ENCODE data around the gene GSTA2.

GSTA2 gene

DNA sequence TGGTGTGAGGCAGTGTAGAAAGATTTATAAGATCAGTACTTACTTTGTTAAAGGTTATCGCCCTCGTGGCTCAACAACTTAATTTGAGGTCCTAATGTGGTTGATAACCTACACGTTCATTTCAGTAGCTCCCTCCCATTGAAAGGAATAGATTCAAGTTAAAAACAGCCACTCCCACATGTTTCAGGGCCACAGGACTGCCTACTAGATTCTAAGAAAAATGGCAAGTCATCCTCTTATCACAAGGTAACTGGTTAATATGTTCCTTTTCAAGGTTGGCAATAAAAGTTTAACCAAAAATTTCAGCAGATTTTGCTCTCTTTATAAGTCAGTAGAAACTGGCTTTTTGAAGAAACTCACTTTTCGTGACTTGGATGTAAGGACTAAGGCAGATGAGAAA is 17.1 kb downstream of the GSTA2 start:
- H2AFZ ChIP-seq (ENCODE audit: low read length): no peak overlapping the region

DNA sequence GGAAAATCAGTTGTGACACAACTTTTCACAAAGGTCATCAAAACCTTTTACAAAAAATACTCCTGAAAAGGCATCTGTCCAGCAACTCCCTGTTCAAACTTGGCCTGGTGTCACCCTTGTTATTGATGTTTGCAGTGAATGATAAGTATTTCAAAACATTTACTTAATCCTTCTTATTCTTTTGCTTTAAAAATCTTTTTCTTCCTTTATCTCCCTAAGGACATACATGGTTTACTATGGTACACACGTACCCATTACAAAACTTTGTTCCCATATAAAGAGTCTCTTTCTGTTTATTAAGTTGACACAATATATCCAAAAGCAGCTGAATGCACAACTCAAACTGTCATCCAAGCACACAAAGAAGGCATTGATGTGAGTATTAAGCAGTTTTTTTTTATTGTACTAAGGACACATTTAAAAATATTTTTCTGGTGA is 17.5 kb downstream of the GSTA2 start:
- H3K27me3 ChIP-seq (ENCODE audit: insufficient read depth, low read length): 0 out of 2 replicates have a peak, but pooled peaks cover 3% of the 10 kb centered on the region
- no peak for TF ChIP-seq EZH2 (IDR thresholded peaks at IDR 0.05; ENCODE audit: borderline replicate concordance, low read length)
- TF ChIP-seq, protein P1, sequence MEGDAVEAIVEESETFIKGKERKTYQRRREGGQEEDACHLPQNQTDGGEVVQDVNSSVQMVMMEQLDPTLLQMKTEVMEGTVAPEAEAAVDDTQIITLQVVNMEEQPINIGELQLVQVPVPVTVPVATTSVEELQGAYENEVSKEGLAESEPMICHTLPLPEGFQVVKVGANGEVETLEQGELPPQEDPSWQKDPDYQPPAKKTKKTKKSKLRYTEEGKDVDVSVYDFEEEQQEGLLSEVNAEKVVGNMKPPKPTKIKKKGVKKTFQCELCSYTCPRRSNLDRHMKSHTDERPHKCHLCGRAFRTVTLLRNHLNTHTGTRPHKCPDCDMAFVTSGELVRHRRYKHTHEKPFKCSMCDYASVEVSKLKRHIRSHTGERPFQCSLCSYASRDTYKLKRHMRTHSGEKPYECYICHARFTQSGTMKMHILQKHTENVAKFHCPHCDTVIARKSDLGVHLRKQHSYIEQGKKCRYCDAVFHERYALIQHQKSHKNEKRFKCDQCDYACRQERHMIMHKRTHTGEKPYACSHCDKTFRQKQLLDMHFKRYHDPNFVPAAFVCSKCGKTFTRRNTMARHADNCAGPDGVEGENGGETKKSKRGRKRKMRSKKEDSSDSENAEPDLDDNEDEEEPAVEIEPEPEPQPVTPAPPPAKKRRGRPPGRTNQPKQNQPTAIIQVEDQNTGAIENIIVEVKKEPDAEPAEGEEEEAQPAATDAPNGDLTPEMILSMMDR (IDR thresholded peaks at IDR 0.05; ENCODE audit: low read length): no peak
- H3K9me3 ChIP-seq (ENCODE audit: low read length): no peaks in the 10 kb centered on the region
- no peak overlapping the region for H3K27ac ChIP-seq (ENCODE audit: low read depth, low read length, poor library complexity, severe bottlenecking)
- H3F3A ChIP-seq (ENCODE audit: insufficient read depth, low read length): no peaks in the 10 kb centered on the region
- no peaks in the 10 kb centered on the region for H3K9me2 ChIP-seq (ENCODE audit: low read depth, low read length)
- H3K4me2 ChIP-seq (ENCODE audit: low read length): no peak overlapping the region
- no peak overlapping the region for H3K4me3 ChIP-seq (ENCODE audit: low read depth, low read length, poor library complexity, severe bottlenecking)
- no peak overlapping the region for H3K9ac ChIP-seq (ENCODE audit: low read length)
- H4K20me1 ChIP-seq (ENCODE audit: insufficient read depth, low read length): no peaks in the 10 kb centered on the region
- no peak overlapping the region for H2AFZ ChIP-seq (ENCODE audit: low read length)
- no peaks in the 10 kb centered on the region for H3K79me2 ChIP-seq (ENCODE audit: insufficient read depth, low read length)
- H3K4me1 ChIP-seq (ENCODE audit: insufficient read depth, low read length, severe bottlenecking): no peaks in the 10 kb centered on the region
- H3K36me3 ChIP-seq (ENCODE audit: insufficient read depth, low read length): no peaks in the 10 kb centered on the region

More for the DNA sequence above, 17.1 kb downstream of the GSTA2 start:
- no peaks in the 10 kb centered on the region for H3K79me2 ChIP-seq (ENCODE audit: insufficient read depth, low read length)
- no peak overlapping the region for H3K9ac ChIP-seq (ENCODE audit: low read length)
- H3K4me3 ChIP-seq (ENCODE audit: low read depth, low read length, poor library complexity, severe bottlenecking): no peak overlapping the region
- H3K4me1 ChIP-seq (ENCODE audit: insufficient read depth, low read length, severe bottlenecking): no peaks in the 10 kb centered on the region
- no peaks in the 10 kb centered on the region for H3K36me3 ChIP-seq (ENCODE audit: insufficient read depth, low read length)
- H3K4me2 ChIP-seq (ENCODE audit: low read length): no peak overlapping the region
- no peaks in the 10 kb centered on the region for H4K20me1 ChIP-seq (ENCODE audit: insufficient read depth, low read length)
- TF ChIP-seq EZH2 (IDR thresholded peaks at IDR 0.05; ENCODE audit: borderline replicate concordance, low read length): no peak
- TF ChIP-seq, protein P1 (IDR thresholded peaks at IDR 0.05; ENCODE audit: low read length): no peak
- H3K9me3 ChIP-seq (ENCODE audit: low read length): no peaks in the 10 kb centered on the region
- no peaks in the 10 kb centered on the region for H3K9me2 ChIP-seq (ENCODE audit: low read depth, low read length)
- H3K27ac ChIP-seq (ENCODE audit: low read depth, low read length, poor library complexity, severe bottlenecking): no peak overlapping the region
- H3K27me3 ChIP-seq (ENCODE audit: insufficient read depth, low read length): 0 out of 2 replicates have a peak, but pooled peaks cover 3% of the 10 kb centered on the region
- no peaks in the 10 kb centered on the region for H3F3A ChIP-seq (ENCODE audit: insufficient read depth, low read length)

DNA sequence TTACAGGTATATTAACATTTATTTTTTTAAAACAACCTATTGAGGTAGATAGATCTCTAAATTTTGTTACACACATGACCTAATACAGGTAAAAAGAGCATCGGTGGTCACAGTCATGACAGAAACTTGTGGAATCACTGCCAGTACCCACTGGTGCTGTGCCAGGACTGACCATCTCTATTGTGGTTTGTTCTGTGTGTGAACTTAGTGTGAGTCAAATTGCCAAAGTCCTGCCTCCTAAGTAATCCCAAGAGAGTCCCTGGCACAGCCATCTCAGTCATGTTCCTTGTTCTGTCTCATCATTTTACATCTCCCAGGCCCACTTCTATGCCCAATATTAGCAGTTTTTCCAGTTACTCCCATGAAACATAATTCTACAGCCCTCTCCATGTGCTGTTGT is 21.4 kb downstream of the GSTA2 start:
- Histone ChIP-seq H3K27me3 (ENCODE audit: insufficient read depth, low read length) (no peaks in the 10 kb centered on the region; the same call in 1 of the 2 replicates), H3K79me2 (ENCODE audit: insufficient read depth, low read length) (no peaks in the 10 kb centered on the region), H3K4me2 (ENCODE audit: low read length) (no peak overlapping the region), H3K9me2 (ENCODE audit: low read depth, low read length) (no peaks in the 10 kb centered on the region; the same call in 1 of the 2 replicates), H3K4me1 (ENCODE audit: insufficient read depth, low read length, severe bottlenecking) (no peaks in the 10 kb centered on the region), H3K4me3 (ENCODE audit: low read depth, low read length, poor library complexity, severe bottlenecking) (no peak overlapping the region), H4K20me1 (ENCODE audit: insufficient read depth, low read length) (no peaks in the 10 kb centered on the region), H3K9me3 (ENCODE audit: low read length) (no peaks in the 10 kb centered on the region), H2AFZ (ENCODE audit: low read length) (no peak overlapping the region), H3K27ac (ENCODE audit: low read depth, low read length, poor library complexity, severe bottlenecking) (no peak overlapping the region), H3F3A (ENCODE audit: insufficient read depth, low read length) (no peaks in the 10 kb centered on the region), H3K36me3 (ENCODE audit: insufficient read depth, low read length) (no peaks in the 10 kb centered on the region), H3K9ac (ENCODE audit: low read length) (no peak overlapping the region)
- no peak for TF ChIP-seq EZH2 (IDR thresholded peaks at IDR 0.05; ENCODE audit: borderline replicate concordance, low read length)
- TF ChIP-seq, protein P1 (IDR thresholded peaks at IDR 0.05; ENCODE audit: low read length): no peak
